GM12875 (cell line): Measurements from ENCODE around the gene FYN.
"Not testable (repeated sequence)": the region's sequence is repeated elsewhere in the genome, so short reads cannot be mapped to it uniquely, and the experiment has no call there.

Source experiments
- H3K4me3 ChIP-seq: one replicate; pipeline ENCODE4 v1.5.1; 2011; ENCODE audit warnings: low read depth, low read length, control low read depth
- TF ChIP-seq, protein P1 (sequence below): IDR thresholded peaks from 2 replicates; pipeline ENCODE4 v1.5.1; 2011; ENCODE audit warnings: low read depth, mild to moderate bottlenecking, control low read depth, inconsistent platforms, low read length, moderate library complexity, borderline replicate concordance; ENCODE audit not compliant: insufficient read depth

FYN gene

DNA sequence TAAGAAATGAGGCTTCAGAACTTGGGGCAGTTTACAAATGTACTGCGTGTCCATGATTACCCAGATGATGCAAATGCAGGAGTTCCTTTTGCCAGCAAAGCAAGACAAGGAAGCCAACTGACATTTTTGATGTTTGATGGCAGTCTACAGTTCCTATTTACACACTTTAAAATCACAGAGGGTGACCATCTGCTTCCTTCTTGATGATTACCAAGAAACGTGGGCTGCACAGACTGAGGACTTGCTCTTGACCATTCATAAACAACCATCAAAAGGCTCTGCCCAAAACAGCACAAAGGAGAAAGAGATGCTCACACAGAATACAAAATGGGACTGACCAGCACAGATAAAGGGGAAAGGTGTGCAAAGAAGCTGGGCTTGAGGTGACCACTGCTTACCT is 187.7 kb downstream of the FYN start:
- H3K4me3 ChIP-seq = no peak overlapping the region
- TF ChIP-seq, protein P1, sequence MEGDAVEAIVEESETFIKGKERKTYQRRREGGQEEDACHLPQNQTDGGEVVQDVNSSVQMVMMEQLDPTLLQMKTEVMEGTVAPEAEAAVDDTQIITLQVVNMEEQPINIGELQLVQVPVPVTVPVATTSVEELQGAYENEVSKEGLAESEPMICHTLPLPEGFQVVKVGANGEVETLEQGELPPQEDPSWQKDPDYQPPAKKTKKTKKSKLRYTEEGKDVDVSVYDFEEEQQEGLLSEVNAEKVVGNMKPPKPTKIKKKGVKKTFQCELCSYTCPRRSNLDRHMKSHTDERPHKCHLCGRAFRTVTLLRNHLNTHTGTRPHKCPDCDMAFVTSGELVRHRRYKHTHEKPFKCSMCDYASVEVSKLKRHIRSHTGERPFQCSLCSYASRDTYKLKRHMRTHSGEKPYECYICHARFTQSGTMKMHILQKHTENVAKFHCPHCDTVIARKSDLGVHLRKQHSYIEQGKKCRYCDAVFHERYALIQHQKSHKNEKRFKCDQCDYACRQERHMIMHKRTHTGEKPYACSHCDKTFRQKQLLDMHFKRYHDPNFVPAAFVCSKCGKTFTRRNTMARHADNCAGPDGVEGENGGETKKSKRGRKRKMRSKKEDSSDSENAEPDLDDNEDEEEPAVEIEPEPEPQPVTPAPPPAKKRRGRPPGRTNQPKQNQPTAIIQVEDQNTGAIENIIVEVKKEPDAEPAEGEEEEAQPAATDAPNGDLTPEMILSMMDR = no peak

DNA sequence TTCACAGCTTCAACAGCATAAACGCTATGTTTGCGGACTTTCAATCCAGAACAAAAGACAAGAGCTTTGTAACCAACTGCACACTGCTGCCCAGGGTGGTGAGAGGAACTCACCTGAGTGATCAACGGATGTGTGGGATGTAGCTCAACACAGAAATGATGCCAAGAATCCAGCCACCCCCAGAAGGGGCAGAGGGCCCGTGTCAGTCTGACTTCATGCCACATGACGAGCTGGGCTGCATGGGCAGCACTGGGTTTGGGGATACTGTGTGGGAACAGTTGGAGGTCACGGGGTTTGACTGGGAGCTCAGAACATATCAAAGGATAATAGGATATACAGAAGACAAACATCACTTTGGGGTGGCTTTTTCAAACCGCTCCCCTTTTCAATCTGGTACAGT is 188.2 kb downstream of the FYN start:
- H3K4me3 ChIP-seq = no peak overlapping the region
- TF ChIP-seq, protein P1 = no peak

DNA sequence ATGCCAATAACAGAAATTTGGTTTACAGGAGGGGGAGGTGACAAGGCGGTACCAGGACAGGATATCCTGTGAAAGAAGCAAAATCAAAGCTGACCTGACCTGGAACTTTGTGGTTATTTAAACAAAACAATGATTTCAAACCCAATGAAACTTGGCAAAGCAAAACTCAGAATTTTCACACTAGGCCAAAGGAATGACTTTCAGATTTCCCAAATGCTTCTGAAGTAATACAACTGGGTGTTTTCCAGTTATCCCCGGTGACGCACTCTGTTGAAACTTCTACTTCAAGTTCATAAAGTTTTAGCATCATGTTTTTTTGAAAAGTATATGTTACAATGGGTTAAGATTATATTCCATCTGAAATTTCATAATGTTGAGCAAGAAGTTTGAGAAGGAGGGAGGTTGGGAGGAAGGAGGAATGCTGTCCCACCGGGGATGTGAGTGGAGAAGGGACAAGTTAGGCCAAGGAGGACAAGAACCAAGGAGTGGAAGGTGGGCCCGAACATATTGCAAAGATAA is 189.4 kb downstream of the FYN start:
- no peak overlapping the region for H3K4me3 ChIP-seq
- TF ChIP-seq, protein P1 = no peak

DNA sequence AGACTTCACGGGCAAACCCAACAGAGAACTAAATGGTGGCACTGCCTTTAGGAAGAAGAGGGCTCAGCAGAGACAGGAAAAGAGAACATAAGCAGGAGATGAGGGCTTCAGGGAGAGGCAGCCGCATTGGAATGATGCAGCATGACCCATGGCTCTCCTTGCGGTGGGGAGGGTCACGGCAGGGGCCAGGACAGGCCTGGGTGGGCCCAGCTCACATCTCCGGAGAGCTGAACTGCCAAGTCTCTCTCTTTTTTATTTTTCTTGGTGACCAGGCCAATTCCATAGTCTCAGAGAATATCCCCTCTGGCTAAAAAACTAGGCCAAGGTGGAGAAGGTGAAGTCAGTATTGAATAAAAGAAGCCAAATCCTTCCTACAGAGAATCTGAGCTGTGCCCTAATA is 190.1 kb downstream of the FYN start:
- TF ChIP-seq, protein P1 = no peak
- H3K4me3 ChIP-seq = no peak overlapping the region

DNA sequence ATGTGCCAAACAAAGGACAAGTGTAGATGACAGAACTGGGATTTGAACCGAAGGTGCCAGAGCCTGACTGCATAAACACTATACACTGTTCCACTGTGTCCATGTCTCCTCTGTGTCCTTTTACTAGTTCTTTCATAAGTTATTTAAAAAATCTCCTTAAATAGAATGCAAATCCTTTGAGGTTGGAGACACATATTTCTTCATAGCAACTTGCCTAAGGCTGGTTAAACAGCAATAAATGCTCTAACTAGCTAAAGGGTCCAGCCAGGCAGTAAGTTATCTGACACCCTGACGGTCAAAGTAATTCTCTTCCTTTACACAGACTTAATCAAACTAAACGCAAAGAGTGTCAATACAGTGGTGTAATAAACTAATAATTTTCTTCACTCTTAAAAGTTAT is 191.4 kb downstream of the FYN start:
- TF ChIP-seq, protein P1 = no peak
- H3K4me3 ChIP-seq = no peak overlapping the region

DNA sequence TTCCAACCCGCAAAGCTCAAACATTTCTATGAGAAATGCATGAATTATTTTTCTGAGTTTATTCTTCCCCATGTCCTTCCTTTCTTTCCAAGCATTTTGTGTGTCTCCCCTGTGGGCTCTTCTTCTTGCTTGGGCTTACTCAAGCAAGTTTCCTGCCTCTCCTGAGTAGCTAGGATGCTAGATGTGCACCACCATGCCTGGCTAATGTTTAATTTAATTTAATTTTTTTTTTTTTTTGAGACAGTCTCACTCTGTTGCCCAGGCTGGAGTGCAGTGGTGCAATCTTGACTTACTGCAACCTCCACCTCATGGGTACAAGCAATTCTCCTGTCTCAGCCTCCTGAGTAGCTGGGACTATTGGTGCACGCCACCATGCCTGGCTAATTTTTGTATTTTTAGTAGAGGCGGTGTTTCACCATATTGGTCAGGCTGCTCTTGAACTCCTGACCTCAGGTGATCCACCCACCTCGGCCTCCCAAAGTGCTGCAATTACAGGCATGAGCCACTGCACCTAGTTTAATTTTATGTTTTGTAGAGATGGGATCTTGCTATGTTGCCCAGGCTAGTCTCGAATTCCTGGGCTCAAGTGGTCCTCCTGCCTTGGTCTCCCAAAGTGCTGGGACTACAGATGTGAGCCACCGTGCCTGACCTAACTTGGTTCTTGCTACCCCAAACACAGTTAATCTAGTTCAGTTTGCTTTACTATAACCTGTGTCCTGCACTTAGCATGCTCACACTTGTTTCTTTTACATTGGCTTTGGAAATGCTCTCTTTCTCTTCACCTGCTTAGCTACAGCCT is 192.2 kb downstream of the FYN start:
- H3K4me3 ChIP-seq = not testable (repeated sequence)

DNA sequence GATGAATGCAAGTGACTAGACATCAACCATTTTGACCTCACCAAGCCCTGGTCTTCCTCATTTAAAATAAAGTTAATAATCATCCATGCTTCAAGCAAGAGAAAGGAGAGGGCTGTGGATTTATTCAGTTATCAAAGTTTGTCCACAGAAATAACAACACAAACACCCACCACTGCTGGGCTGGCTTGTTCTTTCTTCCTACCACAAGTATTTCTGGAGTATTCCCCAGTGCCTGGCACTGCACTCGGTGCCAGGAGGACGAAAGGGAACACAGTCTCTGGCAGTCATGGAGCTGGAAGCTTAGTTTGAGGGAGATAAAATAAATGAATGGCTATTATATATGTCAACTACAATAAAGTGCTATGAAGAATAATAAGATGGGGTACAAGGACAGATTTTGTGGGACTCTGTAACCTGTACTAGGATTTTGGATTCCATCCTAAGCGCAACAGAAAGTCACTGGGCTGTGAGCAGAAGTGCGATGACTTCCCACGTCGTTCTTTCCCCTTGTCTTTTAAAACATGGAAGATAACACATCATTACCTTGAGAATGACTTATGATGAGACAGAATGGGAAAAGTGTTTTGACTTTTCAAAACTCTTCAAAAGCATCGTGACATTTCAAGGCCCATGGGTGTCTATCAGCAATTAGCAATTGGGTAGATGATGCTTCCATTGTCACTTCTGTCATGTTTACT is 193.1 kb downstream of the FYN start:
- TF ChIP-seq, protein P1 = no peak
- no peak overlapping the region for H3K4me3 ChIP-seq
